Upper lobe of left lung (tissue), 6 donors: ENCODE data around the gene MPRIP. TPM values are rescaled to one million over a fixed set of nuclear protein-coding genes. Genes with fewer than 3 reads are reported as not detected.
A peak's percentile ranks its signal among the peaks of the same experiment; 100 is the strongest.

Source experiments
- ATAC-seq, 2 donors: fragments of 200-7000 bp; cut with Tn5 transposase; one replicate each; pipeline ENCODE4 v1.9.1; 2022; ENCODE audit warnings: mild to moderate bottlenecking in 2 of 2, moderate library complexity in 2 of 2; ENCODE audit not compliant: low FRiP score in 2 of 2
- DNase-seq, 2 donors: peaks; one replicate each; pipeline ENCODE4 v3.0.0-alpha.2; 2019 to 2020
- H3K27ac ChIP-seq, 4 donors: fragments of 200-600 bp; sonication (generic); one replicate each; pipeline ENCODE4 v1.5.1; 2016 to 2019
- H3K27me3 ChIP-seq, 4 donors: fragments of 200-600 bp; sonication (generic); one replicate each; pipeline ENCODE4 v1.5.1; 2017 to 2019
- H3K36me3 ChIP-seq, 4 donors: fragments of 200-600 bp; sonication (generic); one replicate each; pipeline ENCODE4 v1.5.1; 2016 to 2019
- H3K4me1 ChIP-seq, 4 donors: fragments of 200-600 bp; sonication (generic); one replicate each; pipeline ENCODE4 v1.5.1; 2018 to 2019
- H3K4me3 ChIP-seq, 4 donors: fragments of 200-600 bp; sonication (generic); one replicate each; pipeline ENCODE4 v1.5.1; 2017 to 2019; ENCODE audit warnings: mild to moderate bottlenecking in 2 of 4, moderate library complexity in 1 of 4
- H3K9me3 ChIP-seq, 4 donors: fragments of 200-600 bp; sonication (generic); one replicate each; pipeline ENCODE4 v1.5.1; 2018 to 2019
- CTCF ChIP-seq, 6 experiments: fragments of 450-650 bp in 4 of 6; fragments of 200-600 bp in 2 of 6; sonication (generic) in 2 of 6; IDR thresholded peaks; one replicate each; pipeline ENCODE4 v1.5.1; 2016 to 2019; ENCODE audit warnings: antibody characterized with exemption in 6 of 6
- EP300 ChIP-seq, 4 donors: sonication (generic); formaldehyde crosslinking; IDR thresholded peaks; one replicate each; pipeline ENCODE4 v1.5.1; 2017; ENCODE audit warnings: antibody characterized with exemption in 4 of 4, control low read depth in 2 of 4
- POLR2A ChIP-seq, 4 donors: fragments of 450-650 bp; IDR thresholded peaks; one replicate each; pipeline ENCODE4 v1.5.1; 2016 to 2017; ENCODE audit warnings: antibody characterized with exemption in 4 of 4, mild to moderate bottlenecking in 2 of 4
- POLR2AphosphoS5 ChIP-seq, 2 donors: sonication (generic); formaldehyde crosslinking; IDR thresholded peaks; one replicate each; pipeline ENCODE4 v1.5.1; 2017; ENCODE audit warnings: antibody characterized with exemption in 2 of 2
- WGBS, 2 donors: methylation state at CpG; one replicate each; pipeline ENCODE4 v1.1.5; 2017 to 2018; 5-methylcytosine and 5-hydroxymethylcytosine counted together
- total RNA-seq, 6 donors: library from RNA; depleted of rRNA in 4 of 6; stranded (reverse); fragments of >200 nt in 4 of 6; gene quantifications; one replicate each; pipeline versions ENCODE4 v1.1.0 to v1.2.1, GENCODE V29; 2016 to 2021
- donor health status: DM: no; HTN: no; CAD: no; lungs with moderate emphysema.
- donor health status: DM: no; HTN: yes; CAD: no; lungs with severe emphysema.

The MPRIP gene
- total RNA-seq, 6 donors from 2014 or later, result 201 to 380 (median 285) TPM

GRCh38 chr17:17204041-17204591 lies 161.9 kb downstream of the MPRIP start:
- Histone ChIP-seq H3K27me3 (no peaks in the 10 kb centered on the region), H3K9me3 (no peaks in the 10 kb centered on the region), H3K4me1 (peaks cover 30 to 38% (median 32%) of the 10 kb centered on the region in 4 donors), H3K36me3 (peaks cover 0 to 5% (median 2%) of the 10 kb centered on the region in 4 donors), H3K4me3 (no peak overlapping the region), H3K27ac (no peak overlapping the region)
- TF ChIP-seq POLR2A (IDR thresholded peaks at IDR 0.05), result no peak
- 64 to 81% methylated on average over 13 to 15 of the region's 15 CpGs for whole genome bisulfite sequencing, 2 donors
- ATAC-seq (no peak), DNase-seq (no peak)

- DNase-seq, result no peak
- Histone ChIP-seq H3K27ac (peak overlapping the region in 1 of 4 donors; percentile 81), H3K27me3 (no peaks in the 10 kb centered on the region), H3K36me3 (peaks cover 0 to 5% (median 2%) of the 10 kb centered on the region in 4 donors), H3K4me1 (peaks cover 30 to 38% (median 32%) of the 10 kb centered on the region in 4 donors), H3K4me3 (peak overlapping the region in 3 of 4 donors; percentile 43 to 66 (median 64)), H3K9me3 (no peaks in the 10 kb centered on the region)
- no peak for ATAC-seq
- TF ChIP-seq POLR2AphosphoS5 (IDR thresholded peaks at IDR 0.05), result no peak
- no peak for TF ChIP-seq POLR2A (IDR thresholded peaks at IDR 0.05)
- no peak for TF ChIP-seq CTCF (IDR thresholded peaks at IDR 0.05)
- TF ChIP-seq EP300 (IDR thresholded peaks at IDR 0.05), result no peak
- WGBS, 2 donors, result 76 to 83% methylated on average over 13 to 14 of the region's 14 CpGs
Measured at GRCh38 chr17:17204635-17205231, 162.5 kb downstream of the MPRIP start.

GRCh38 chr17:17205368-17206123 lies 163.3 kb downstream of the MPRIP start:
- 8 to 28% methylated on average over 8 to 37 of the region's 70 CpGs for WGBS, 2 donors

DNA sequence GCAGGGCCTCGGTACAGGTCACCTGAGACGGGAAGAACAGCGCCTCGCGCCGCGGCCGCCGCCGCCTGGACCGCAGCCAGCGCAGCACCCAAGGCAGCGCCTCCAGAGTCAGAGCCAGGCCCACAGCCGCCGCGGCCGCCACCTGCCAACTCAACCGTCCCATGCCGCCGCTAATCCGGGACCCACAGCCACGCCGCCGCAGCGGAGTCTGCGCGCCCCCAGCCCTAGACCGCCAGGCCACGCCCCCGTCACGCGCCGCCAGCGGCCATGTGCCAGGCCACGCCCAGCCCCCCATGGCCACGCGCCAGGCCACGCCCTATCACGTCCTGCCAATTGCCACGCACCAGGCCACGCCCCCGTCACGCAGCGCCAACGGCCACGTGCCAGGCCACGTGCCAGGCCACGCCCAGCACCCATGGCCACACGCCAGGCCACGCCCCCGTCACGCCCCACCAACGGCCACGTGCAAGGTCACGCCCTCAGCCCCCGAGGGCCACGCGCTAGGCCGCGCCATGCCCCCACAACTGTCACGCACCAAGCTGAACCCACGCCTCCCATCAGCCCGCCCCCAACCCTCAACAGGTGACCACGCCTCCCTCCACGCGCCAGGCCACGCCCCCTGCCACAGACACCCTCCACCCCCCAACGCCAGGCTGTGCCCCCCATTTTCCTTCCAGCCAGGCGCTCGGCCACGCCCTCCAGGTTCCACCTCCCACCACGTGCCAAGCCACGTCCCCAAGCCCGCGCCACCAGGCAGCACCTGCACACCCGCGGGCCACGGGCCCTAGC lies 164.1 kb downstream of the MPRIP start, which contains the start of gene PLD6:
Gene PLD6, minus strand, starts transcription at position 210 of the 789 bp plus-strand sequence. Its CDS starts 47 bp downstream, at position 163.
- TF ChIP-seq POLR2AphosphoS5 (IDR thresholded peaks at IDR 0.05), result peak; percentile 63 to 82
- peak in 2 of 4 donors; percentile 28 to 86 for TF ChIP-seq EP300 (IDR thresholded peaks at IDR 0.05)
- peak in 2 of 4 donors; percentile 39 to 52 for TF ChIP-seq POLR2A (IDR thresholded peaks at IDR 0.05)
- peak in 4 of 6 experiments; percentile 5 to 33 (median 10) for TF ChIP-seq CTCF (IDR thresholded peaks at IDR 0.05)
- Histone ChIP-seq H3K4me1 (peaks cover 30 to 31% (median 30%) of the 10 kb centered on the region in 4 donors), H3K27ac (peak within 1 kb of the TSS; percentile 76 to 85 (median 80)), H3K27me3 (no peaks in the 10 kb centered on the region), H3K36me3 (peaks cover 0 to 10% (median 7%) of the 10 kb centered on the region in 4 donors), H3K4me3 (peak within 1 kb of the TSS; percentile 43 to 66 (median 54)), H3K9me3 (no peaks in the 10 kb centered on the region)
- ATAC-seq, result peak; percentile 61 to 89
- WGBS, 2 donors, result 36 to 64% methylated on average over 15 to 39 of the region's 78 CpGs
- DNase-seq, result peak; percentile 83 to 98

More at GRCh38 chr17:17205368-17206123, 163.3 kb downstream of the MPRIP start:
- peaks cover 30 to 33% (median 31%) of the 10 kb centered on the region in 4 donors for H3K4me1 ChIP-seq
- H3K27ac ChIP-seq, result peak overlapping the region; percentile 76 to 85 (median 80)
- peak; percentile 74 to 91 for DNase-seq
- no peaks in the 10 kb centered on the region for H3K9me3 ChIP-seq
- peaks cover 0 to 5% (median 3%) of the 10 kb centered on the region in 4 donors for H3K36me3 ChIP-seq
- peak overlapping the region; percentile 43 to 66 (median 54) for H3K4me3 ChIP-seq
- no peaks in the 10 kb centered on the region for H3K27me3 ChIP-seq
- peak; percentile 46 to 68 for ATAC-seq
- TF ChIP-seq POLR2A (IDR thresholded peaks at IDR 0.05) (peak in 1 of 4 donors; percentile 8), POLR2AphosphoS5 (IDR thresholded peaks at IDR 0.05) (no peak)

GRCh38 chr17:17206913-17207335 lies 164.7 kb downstream of the MPRIP start:
- H3K36me3 ChIP-seq, result peaks cover 0 to 12% (median 11%) of the 10 kb centered on the region in 4 donors
- WGBS, 2 donors, result 55 to 75% methylated on average over 15 to 16 of the region's 16 CpGs
- H3K9me3 ChIP-seq, result no peaks in the 10 kb centered on the region
- no peaks in the 10 kb centered on the region for H3K27me3 ChIP-seq
- DNase-seq (no peak), ATAC-seq (peak in 1 of 2 donors; percentile 43)
- peaks cover 30 to 31% (median 30%) of the 10 kb centered on the region in 4 donors for H3K4me1 ChIP-seq
- no peak for TF ChIP-seq POLR2AphosphoS5 (IDR thresholded peaks at IDR 0.05)
- TF ChIP-seq CTCF (IDR thresholded peaks at IDR 0.05), result no peak
- TF ChIP-seq POLR2A (IDR thresholded peaks at IDR 0.05), result no peak
- TF ChIP-seq EP300 (IDR thresholded peaks at IDR 0.05), result no peak
- peak overlapping the region; percentile 76 to 85 (median 80) for H3K27ac ChIP-seq
- H3K4me3 ChIP-seq, result peak overlapping the region in 2 of 4 donors; percentile 64 to 66
